Measurements from ENCODE around the gene KCNJ5.
"Not testable (repeated sequence)": the region's sequence is repeated elsewhere in the genome, so short reads cannot be mapped to it uniquely, and the experiment has no call there.

The KCNJ5 gene

GRCh38 chr11:128913806-128914205, 22.6 kb downstream of the KCNJ5 start:
- no peak for DNase-seq (ENCODE audit: low read depth)

- DNase-seq (ENCODE audit: low read depth): no peak
Measured at GRCh38 chr11:128914216-128915148, 23.3 kb downstream of the KCNJ5 start.

DNA sequence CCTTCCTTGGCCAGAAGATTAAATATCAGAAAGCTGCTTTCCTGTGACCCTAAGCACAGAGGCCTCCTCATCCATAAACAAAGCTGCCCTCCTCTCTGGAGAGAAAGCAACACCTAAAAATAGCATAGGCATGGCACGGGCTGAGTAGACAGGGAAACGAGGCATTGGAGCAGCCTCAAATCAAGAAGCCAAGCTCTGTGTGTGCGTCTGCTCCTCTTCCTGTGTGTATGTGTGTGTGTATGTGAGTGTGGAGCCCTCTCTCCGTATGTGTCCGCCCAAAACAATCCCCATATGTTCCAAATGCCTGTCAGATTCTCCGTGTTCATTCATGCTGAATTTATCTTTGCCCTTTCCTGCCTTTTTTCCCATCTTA, 24.0 kb downstream of the KCNJ5 start:
- DNase-seq (ENCODE audit: low read depth): no peak

GRCh38 chr11:128916037-128916572, 24.9 kb downstream of the KCNJ5 start:
- DNase-seq (ENCODE audit: low read depth): no peak

DNA sequence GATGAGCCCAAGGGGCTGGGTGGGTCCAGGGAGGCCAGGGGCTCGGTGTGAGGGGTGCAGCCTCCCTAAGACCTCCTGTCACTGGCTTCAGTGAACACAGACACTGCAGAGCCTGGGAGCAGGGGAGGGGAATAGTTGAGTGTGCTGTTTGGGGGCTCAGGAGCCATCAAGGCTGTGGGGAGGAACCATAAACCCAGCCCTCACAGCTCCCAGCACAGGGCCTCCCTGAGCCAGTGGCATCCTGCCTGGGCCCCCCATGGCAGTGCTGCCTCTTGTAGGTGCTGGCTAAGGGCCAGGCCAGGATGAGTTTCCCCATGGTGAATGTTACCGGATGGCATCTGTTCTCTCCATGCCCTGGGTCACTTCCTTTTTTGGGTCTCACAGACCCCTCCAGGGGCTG, 25.5 kb downstream of the KCNJ5 start:
- no peak for DNase-seq (ENCODE audit: low read depth)

DNA sequence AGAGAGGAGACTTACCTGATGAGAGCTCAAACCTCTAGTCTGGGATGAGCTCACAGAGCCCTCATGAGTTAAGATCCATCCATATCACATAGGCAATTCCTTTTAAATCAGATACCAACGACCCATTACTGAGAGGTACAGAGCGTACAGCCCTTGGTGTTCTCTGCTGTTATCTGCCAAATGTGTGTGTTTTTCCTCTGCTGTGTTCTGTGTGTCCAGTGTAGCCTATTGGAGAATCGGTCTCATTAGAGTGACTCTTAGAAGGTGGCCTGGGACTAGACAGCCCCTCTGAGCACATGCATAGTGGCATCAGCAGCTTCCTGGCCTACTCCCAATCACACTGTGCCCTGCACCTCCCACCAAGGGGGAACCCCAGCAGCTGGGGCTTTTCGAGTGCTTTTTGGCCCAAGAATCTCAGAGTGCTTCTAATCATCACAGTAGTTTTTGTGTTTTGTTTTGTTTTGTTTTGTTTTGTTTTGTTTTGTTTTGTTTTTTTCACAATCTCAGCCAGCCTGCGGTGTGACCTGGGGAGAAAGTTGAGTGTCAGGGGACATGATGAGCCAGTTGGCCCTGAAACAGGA, 26.1 kb downstream of the KCNJ5 start:
- no peak for DNase-seq (ENCODE audit: low read depth)

- no peak for DNase-seq (ENCODE audit: low read depth)
Measured at GRCh38 chr11:128919216-128919615, 28.1 kb downstream of the KCNJ5 start.

DNA sequence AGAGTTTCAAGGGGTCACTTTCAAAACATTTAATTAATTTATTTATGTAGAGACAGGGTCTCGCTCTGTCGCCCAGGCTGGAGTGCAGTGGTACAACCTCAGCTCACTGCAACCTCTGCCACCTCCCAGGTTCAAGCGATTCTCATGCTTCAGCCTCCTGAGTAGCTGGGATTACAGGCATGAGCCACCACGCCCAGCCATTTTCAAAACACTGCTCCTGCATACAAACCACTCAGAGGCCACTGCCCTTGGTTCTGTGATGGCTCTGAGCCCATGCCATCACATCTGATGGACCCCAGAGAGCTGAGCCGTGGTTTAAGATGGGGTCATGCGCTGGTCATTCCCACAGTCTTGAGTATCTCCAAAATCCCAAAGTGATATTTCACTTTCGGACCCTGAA, 28.5 kb downstream of the KCNJ5 start:
- not testable (repeated sequence) for DNase-seq (ENCODE audit: low read depth)

DNA sequence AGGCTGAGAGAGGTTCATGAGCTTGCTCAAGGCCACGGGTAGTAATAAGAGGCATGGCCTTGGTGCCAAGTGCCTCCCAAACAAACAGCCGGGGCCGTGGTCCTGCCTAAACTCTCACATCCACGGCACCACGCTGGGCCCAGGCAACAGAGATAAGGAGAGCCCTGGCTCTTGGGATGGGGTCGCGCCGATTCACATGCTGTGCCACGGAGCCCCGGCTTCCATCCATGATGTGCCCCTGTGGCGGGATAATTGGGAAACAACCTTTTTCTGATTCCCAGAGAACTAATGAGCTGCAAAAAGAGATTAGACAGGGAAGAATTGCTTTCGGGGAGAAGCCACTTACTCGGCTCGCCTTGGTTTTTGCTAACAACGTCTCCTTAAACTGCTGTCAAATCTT, 29.5 kb downstream of the KCNJ5 start:
- no peak for DNase-seq (ENCODE audit: low read depth)

GRCh38 chr11:128921793-128922192, 30.6 kb downstream of the KCNJ5 start:
- DNase-seq (ENCODE audit: low read depth): no peak

GRCh38 chr11:128924104-128924503, 32.9 kb downstream of the KCNJ5 start:
- DNase-seq (ENCODE audit: low read depth): no peak

- no peak for DNase-seq (ENCODE audit: low read depth)
Measured at GRCh38 chr11:128924510-128925249, 33.5 kb downstream of the KCNJ5 start.

DNA sequence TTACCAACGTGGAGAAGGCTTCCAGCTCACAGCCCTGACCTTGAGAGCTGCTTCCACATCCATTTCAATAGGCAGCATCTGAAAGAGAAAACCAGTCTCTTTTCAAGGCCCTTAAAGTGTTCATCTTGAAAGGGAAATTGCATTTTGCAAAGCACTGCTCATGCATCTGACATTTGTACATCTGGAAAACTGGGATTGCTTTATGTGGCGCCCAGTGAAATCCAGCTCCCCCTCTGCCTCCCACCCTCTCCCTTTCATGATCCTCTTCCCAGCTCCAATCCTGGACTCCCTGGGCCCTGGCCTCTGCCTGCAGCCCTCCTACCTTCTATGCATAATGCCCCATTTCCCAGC, 34.1 kb downstream of the KCNJ5 start:
- no peak for DNase-seq (ENCODE audit: low read depth)

GRCh38 chr11:128926000-128926399, 34.8 kb downstream of the KCNJ5 start:
- no peak for DNase-seq (ENCODE audit: low read depth)

DNA sequence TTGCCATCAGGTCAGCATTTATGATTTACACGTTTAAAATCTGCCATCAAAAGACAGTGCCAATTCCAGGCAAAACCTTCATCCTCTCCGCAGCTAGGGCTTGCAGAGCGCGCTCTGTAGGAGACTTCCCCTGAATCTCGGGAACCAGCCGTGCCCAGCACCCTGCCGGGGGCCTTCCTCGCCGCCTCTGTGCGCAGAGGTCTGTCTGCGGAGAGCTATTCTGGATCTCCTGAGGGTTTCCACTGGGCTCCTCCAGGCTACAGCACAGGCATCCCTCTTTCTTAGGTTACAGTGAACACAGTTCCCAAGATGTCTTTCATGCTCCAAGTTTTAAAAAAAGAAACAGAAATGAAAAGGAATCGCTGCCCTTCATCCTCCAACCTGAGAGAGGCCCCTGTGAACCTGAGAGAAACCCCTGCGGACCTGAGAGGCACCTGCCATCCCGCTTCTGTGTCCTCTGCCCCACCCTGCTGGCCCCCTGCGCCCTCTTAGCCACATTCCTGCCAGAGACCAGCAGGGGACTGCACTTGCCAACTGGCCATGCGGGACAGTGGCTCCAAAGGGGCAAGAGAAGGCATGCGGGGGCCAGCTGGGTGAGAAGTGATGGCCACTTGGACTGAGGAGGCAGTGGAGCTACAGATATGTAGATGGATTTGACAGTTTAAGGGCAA, 35.4 kb downstream of the KCNJ5 start:
- DNase-seq (ENCODE audit: low read depth): no peak

- no peak for DNase-seq (ENCODE audit: low read depth)
Measured at GRCh38 chr11:128927108-128927461, 35.9 kb downstream of the KCNJ5 start.

DNA sequence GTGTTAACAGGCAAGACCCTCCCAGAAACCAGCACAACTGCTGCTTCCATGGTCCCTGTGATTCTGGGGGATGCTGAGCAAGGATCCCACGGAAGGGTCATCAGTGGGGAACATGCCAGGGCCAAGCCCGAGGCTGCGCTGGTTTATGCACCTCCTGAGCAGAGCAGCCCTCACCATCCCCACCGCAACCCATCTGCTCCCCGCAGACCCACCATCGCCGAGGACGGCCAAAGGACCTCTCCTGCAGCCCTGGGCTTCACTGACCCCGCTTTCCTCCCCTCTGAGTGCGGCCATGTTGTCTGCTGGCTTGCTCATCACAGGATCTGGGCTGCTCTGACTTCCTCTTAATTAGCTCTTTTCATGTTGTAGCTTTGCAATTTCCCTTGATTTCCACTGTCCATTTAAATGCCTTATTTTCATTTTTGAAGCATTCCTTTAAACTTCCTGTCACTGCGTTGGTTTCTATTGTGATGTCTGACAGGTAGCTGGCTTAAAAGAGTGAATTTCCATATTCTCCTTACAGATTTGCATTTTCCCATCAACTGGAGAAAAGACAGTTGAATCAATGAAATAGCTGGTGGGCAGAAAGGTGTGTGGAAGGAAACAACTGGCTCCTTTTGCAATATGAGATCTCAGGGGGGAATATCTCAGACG, 36.7 kb downstream of the KCNJ5 start:
- DNase-seq (ENCODE audit: low read depth): no peak

GRCh38 chr11:128928400-128928799, 37.2 kb downstream of the KCNJ5 start:
- no peak for DNase-seq (ENCODE audit: low read depth)

DNA sequence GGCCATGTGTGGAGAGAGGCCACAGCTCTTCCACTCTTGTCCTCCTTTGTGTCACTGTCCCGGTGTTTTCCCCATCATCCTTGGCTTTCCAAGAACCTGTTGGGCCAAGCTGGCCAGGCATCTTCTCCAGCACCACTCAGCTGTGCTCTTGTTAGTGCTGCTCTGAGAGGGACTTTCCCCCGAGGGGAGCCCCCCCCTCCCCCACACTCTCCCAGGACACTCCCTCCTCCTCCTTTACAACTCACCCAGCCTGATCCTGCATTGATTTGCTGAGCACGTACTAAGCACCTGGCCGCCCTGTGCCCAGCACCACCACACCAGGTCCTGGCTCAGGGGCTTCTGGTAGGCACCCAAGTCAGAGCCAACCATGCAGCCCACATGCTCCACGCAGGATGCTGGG, 38.3 kb downstream of the KCNJ5 start:
- DNase-seq (ENCODE audit: low read depth): no peak

DNA sequence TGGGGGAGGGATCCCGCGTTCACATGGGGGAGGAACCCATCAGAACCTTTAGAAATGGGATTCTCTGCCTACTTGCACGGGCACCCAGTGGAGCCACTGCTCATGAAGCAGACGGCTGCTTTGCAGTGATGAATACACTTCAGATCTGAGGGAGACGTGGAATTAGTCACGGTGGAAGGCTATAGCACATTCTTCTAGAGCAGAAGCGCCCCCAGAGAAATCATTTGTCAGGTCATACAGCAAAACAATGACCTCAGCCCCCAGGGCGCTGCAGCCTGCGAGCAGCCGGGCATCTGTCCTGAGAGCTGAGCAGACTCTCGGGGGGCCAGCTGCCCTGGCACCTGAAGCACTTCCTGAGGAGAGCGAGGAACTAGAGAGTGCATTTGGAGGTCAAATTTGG, 38.8 kb downstream of the KCNJ5 start:
- no peak for DNase-seq (ENCODE audit: low read depth)

DNA sequence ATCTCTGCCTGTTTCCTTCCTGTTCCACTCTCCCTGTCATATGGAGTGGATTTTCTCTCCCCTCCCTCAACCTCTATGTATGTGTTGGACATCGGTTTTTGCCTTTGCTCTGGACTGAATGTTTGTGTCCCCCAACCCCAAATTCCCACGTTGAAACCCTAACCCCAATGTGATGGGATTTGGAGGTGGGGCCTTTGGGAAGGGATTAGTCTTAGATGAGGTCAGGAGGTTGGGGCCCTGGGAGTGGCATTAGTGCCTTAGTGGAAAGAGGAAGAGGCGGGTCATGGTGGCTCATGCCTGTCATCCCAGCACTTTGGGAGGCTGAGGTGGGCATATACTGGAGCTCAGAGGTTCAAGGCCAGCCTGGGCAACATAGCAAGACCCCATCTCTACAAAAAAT, 39.9 kb downstream of the KCNJ5 start:
- no peak for DNase-seq (ENCODE audit: low read depth)

DNA sequence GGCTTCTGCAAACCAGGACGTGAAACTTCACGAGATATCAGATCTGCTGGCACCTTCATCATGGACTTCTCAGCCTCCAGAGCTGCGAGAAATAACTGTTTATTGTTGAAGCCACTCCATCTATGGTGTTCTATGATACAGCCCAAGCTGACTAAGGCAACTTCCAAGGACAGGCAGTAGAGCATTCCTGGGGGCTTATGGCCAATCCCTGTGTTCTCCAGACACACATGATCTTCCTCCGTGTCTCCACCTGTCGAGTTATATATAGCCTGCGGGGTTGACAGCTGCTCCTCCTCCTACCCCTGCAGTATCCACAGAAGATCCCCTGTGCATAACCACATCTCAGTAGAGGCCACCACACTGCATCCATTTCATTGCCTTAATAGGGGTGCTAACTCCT, 40.5 kb downstream of the KCNJ5 start:
- DNase-seq (ENCODE audit: low read depth): no peak
